ENCODE data around the gene COLEC12.

- TF ChIP-seq CTCF (conservative IDR thresholded peaks at IDR 0.05) (no peak), EZH2 (IDR thresholded peaks at IDR 0.05; ENCODE audit: low read depth) (no peak)
Observed at GRCh38 chr18:289026-289425, 211.5 kb downstream of the COLEC12 start.
